HEK293 (cell line): Measurements from ENCODE around the gene KCNQ4.

Experiments used
- CTCF ChIA-PET: fragments of 350-600 bp; formaldehyde crosslinking; extraction: SDS; loops from one replicate; lab custom pipeline; 2021; ENCODE audit warnings: antibody characterized with exemption; lab: Yijun Ruan, JAX
- POLR2A ChIA-PET: fragments of 300-600 bp; formaldehyde crosslinking; extraction: SDS; loops from one replicate; lab custom pipeline; 2020; ENCODE audit warnings: antibody characterized with exemption, inconsistent platforms; lab: Yijun Ruan, JAX
- H3K27ac ChIP-seq: fragments of 200-500 bp; sonication (Bioruptor generic); 2 replicates; pipeline ENCODE4 v1.5.1; 2014; ENCODE audit warnings: low read depth, low read length, control low read depth, inconsistent platforms; ENCODE audit errors: extremely low read depth
- H3K36me3 ChIP-seq, 2 experiments: fragments of 200-500 bp in 1 of 2; sonication (Bioruptor generic) in 1 of 2; 1 replicate in 1 of 2; 2 replicates in 1 of 2; pipeline ENCODE4 v1.5.1; 2014 to 2017; ENCODE audit warnings: inconsistent platforms in 2 of 2, low read length in 2 of 2; ENCODE audit not compliant: control insufficient read depth in 2 of 2, insufficient read depth in 1 of 2
- H3K4me1 ChIP-seq: fragments of 200-500 bp; sonication (Bioruptor generic); 2 replicates; pipeline ENCODE4 v1.5.1; 2014; ENCODE audit warnings: mild to moderate bottlenecking, low read length, inconsistent platforms; ENCODE audit not compliant: control insufficient read depth, insufficient read depth
- H3K4me3 ChIP-seq: 2 replicates; pipeline ENCODE4 v1.5.1; 2011; ENCODE audit warnings: low read depth, mild to moderate bottlenecking, control low read depth, low read length, moderate library complexity
- H3K9me3 ChIP-seq: fragments of 200-500 bp; sonication (Bioruptor generic); 2 replicates; pipeline ENCODE4 v1.5.1; 2014; ENCODE audit warnings: low read depth, low read length, inconsistent platforms; ENCODE audit not compliant: control insufficient read depth, insufficient read depth
- GFI1B ChIP-seq: fragments of 450-650 bp; formaldehyde crosslinking; IDR thresholded peaks from 2 replicates; pipeline ENCODE4 v1.5.1; 2016; ENCODE audit warnings: missing biosample characterization, missing genetic modification characterization
- GLIS1 ChIP-seq: fragments of 450-650 bp; formaldehyde crosslinking; IDR thresholded peaks from 2 replicates; pipeline ENCODE4 v1.5.1; 2016; ENCODE audit warnings: missing biosample characterization, missing genetic modification characterization
- IKZF3 ChIP-seq: fragments of 450-650 bp; IDR thresholded peaks from 2 replicates; pipeline ENCODE4 v1.5.0; 2018; ENCODE audit warnings: missing biosample characterization, mild to moderate bottlenecking, missing genetic modification characterization, moderate library complexity
- KLF16 ChIP-seq: fragments of 450-650 bp; formaldehyde crosslinking; IDR thresholded peaks from 2 replicates; pipeline ENCODE4 v1.5.1; 2017; ENCODE audit warnings: missing biosample characterization, missing genetic modification characterization
- SETDB1 ChIP-seq: IDR thresholded peaks from one replicate; pipeline ENCODE4 v1.6.1; 2017; ENCODE audit warnings: mild to moderate bottlenecking, low read length, moderate library complexity, mixed read lengths; ENCODE audit not compliant: insufficient read length
- TCF7L2 ChIP-seq: IDR thresholded peaks from 2 replicates; pipeline ENCODE4 v1.6.1; 2011; ENCODE audit warnings: low read depth, mild to moderate bottlenecking, inconsistent platforms, low read length, moderate library complexity, borderline replicate concordance
- ZBTB48 ChIP-seq: fragments of 450-650 bp; formaldehyde crosslinking; IDR thresholded peaks from 2 replicates; pipeline ENCODE4 v1.5.1; 2016; ENCODE audit warnings: missing biosample characterization, missing genetic modification characterization
- ZFP3 ChIP-seq: fragments of 450-650 bp; formaldehyde crosslinking; IDR thresholded peaks from 2 replicates; pipeline ENCODE4 v1.5.1; 2016; ENCODE audit warnings: low read depth, missing biosample characterization, missing genetic modification characterization
- ZFP37 ChIP-seq: fragments of 450-650 bp; formaldehyde crosslinking; IDR thresholded peaks from 2 replicates; pipeline ENCODE4 v1.5.1; 2016; ENCODE audit warnings: missing biosample characterization, missing genetic modification characterization
- ZNF132 ChIP-seq: fragments of 450-650 bp; formaldehyde crosslinking; IDR thresholded peaks from 2 replicates; pipeline ENCODE4 v1.5.1; 2017; ENCODE audit warnings: missing biosample characterization, missing genetic modification characterization, borderline replicate concordance
- ZNF133 ChIP-seq: fragments of 450-650 bp; formaldehyde crosslinking; IDR thresholded peaks from 2 replicates; pipeline ENCODE4 v1.5.1; 2016; ENCODE audit warnings: missing biosample characterization, missing genetic modification characterization
- ZNF266 ChIP-seq: fragments of 450-650 bp; formaldehyde crosslinking; IDR thresholded peaks from 2 replicates; pipeline ENCODE4 v1.5.1; 2016; ENCODE audit warnings: missing biosample characterization, missing genetic modification characterization, low read depth
- ZNF292 ChIP-seq: fragments of 450-650 bp; formaldehyde crosslinking; IDR thresholded peaks from 2 replicates; pipeline ENCODE4 v1.5.1; 2016; ENCODE audit warnings: low read depth, missing biosample characterization, missing genetic modification characterization, borderline replicate concordance
- ZNF48 ChIP-seq: fragments of 450-650 bp; formaldehyde crosslinking; IDR thresholded peaks from 2 replicates; pipeline ENCODE4 v1.5.1; 2016; ENCODE audit warnings: missing biosample characterization, missing genetic modification characterization
- ZNF514 ChIP-seq: fragments of 450-650 bp; formaldehyde crosslinking; IDR thresholded peaks from 2 replicates; pipeline ENCODE4 v1.5.1; 2016; ENCODE audit warnings: missing biosample characterization, missing genetic modification characterization
- ZNF654 ChIP-seq: fragments of 450-650 bp; formaldehyde crosslinking; IDR thresholded peaks from 2 replicates; pipeline ENCODE4 v1.5.1; 2016; ENCODE audit warnings: low read depth, missing biosample characterization, missing genetic modification characterization
- ZNF777 ChIP-seq: fragments of 450-650 bp; formaldehyde crosslinking; IDR thresholded peaks from 2 replicates; pipeline ENCODE4 v1.5.1; 2017; ENCODE audit warnings: missing biosample characterization, missing genetic modification characterization, borderline replicate concordance
- ZNF791 ChIP-seq: fragments of 450-650 bp; formaldehyde crosslinking; IDR thresholded peaks from 2 replicates; pipeline ENCODE4 v1.5.1; 2016; ENCODE audit warnings: missing biosample characterization, missing genetic modification characterization
- TF ChIP-seq, protein P1 (sequence below): fragments of 450-650 bp; formaldehyde crosslinking; IDR thresholded peaks from 2 replicates; pipeline ENCODE4 v1.5.1; 2016; ENCODE audit warnings: missing biosample characterization, missing genetic modification characterization
- TF ChIP-seq, protein P2 (sequence below): fragments of 450-650 bp; formaldehyde crosslinking; IDR thresholded peaks from 2 replicates; pipeline ENCODE4 v1.5.1; 2016; ENCODE audit warnings: missing biosample characterization, missing genetic modification characterization

KCNQ4 gene

DNA sequence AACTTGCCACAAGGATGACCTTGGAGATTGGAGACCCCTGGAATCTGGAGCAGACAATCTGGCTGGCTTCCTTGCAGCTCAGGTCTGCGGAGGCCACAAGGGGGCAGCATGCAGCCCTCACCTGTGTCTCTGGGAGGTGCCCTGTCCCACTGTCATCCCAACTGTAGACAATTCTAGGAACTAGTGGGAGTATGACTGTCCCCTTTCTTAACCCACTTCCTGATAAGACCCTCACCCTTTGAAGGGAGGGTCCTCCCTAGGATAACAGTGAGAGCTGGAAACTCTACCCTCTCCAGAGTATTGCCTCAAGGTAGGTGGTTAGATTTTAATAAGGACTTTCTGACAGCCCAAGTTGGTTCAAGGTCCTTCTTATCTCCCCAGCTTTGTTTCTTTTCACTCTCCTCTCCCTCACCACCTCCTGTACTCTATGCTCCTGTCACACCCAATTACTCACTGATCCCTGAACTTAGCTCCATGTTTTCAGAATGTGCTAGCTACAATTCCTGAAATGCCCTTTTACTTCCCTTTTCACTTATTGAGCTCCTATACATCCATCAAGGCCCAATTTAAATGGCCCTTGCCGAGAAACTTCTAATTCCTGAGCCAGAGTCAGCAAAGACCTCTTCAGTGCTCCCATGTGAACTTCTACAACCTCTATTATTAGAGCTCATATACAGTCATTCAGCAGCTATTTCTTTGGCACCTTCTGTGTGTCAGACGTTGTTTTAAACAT, 9.2 kb upstream of the KCNQ4 start:
- H3K4me1 ChIP-seq, result no peaks in the 10 kb centered on the region
- TF ChIP-seq TCF7L2 (no peak), ZNF266 (tag by site-specific recombination) (no peak), ZNF48 (tag by site-specific recombination) (no peak), GLIS1 (0 out of 2 replicates have a peak, but pooled peaks have one; percentile 27), ZNF133 (tag by site-specific recombination) (no peak), IKZF3 (tag by site-specific recombination) (peak; percentile 48; the same call in 1 of the 2 replicates), ZNF292 (tag by site-specific recombination) (no peak), ZFP3 (peak; percentile 86), ZNF654 (tag by site-specific recombination) (peak; percentile 33)
- TF ChIP-seq, protein P1, sequence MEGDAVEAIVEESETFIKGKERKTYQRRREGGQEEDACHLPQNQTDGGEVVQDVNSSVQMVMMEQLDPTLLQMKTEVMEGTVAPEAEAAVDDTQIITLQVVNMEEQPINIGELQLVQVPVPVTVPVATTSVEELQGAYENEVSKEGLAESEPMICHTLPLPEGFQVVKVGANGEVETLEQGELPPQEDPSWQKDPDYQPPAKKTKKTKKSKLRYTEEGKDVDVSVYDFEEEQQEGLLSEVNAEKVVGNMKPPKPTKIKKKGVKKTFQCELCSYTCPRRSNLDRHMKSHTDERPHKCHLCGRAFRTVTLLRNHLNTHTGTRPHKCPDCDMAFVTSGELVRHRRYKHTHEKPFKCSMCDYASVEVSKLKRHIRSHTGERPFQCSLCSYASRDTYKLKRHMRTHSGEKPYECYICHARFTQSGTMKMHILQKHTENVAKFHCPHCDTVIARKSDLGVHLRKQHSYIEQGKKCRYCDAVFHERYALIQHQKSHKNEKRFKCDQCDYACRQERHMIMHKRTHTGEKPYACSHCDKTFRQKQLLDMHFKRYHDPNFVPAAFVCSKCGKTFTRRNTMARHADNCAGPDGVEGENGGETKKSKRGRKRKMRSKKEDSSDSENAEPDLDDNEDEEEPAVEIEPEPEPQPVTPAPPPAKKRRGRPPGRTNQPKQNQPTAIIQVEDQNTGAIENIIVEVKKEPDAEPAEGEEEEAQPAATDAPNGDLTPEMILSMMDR, result peak; percentile 39; the same call in 1 of the 2 replicates
- H3K4me3 ChIP-seq, result no peak overlapping the region
- H3K36me3 ChIP-seq, result peaks cover 0 to 39% of the 10 kb centered on the region in 2 experiments; a peak in 1 of 3 replicates
- H3K9me3 ChIP-seq, result no peaks in the 10 kb centered on the region
- no peak overlapping the region for H3K27ac ChIP-seq
- CTCF ChIA-PET, result interaction anchor here (0.6 to 7.0 kb wide), 41 partner anchors 8 to 1432 kb away, joined by 3 to 75 read pairs (median 4); partner anchors contain the start of genes CITED4, KCNQ4 and NFYC
- POLR2A ChIA-PET, result interaction anchor here (2.9 kb wide), 1 partner anchor 83 kb away, joined by 9 read pairs; the partner anchor contains the start of gene NFYC

DNA sequence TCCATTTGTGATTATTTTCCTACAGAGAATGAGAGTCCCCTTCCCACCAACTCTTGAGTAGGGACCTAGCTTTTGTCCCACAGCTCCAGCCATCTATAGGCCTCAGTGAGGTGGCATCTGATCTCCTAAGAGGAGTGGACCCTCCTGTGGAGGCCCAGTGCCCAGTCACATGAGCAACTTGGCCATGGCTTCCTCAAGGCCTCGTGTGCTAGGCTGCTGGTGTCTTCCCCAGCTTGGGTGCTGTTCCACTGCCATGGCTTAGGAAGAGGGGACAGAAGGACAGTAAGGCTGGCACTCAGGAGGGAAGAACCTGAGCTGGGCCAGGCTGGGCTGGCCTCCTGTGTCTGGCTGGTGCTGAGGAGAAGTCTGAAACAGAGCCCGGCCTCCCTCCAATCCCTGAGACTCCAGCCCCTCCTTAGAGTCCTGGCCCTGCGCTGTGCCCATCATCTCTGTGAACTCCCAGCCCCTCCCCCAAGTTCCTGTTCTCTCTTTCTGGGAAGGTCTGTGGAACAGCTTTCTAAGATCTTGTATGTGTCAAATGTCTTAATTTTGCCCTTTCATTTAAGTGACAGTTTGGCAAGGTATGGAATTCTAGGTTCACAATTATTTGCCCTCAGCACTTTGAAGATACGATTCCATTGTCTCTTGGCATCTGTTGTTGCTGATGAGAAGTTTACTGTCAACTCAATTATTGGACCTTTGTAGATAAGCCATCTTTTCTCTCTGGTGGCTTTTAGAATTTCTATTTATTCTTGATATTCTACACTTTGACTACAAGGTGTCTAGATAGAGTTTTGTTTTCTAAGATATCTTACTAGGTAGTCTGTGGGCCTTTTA, 7.1 kb upstream of the KCNQ4 start:
- Histone ChIP-seq H3K9me3 (no peaks in the 10 kb centered on the region), H3K4me3 (no peak overlapping the region), H3K4me1 (no peaks in the 10 kb centered on the region), H3K27ac (no peak overlapping the region), H3K36me3 (peaks cover 0 to 19% of the 10 kb centered on the region in 2 experiments; a peak in 1 of 3 replicates)
- ChIA-PET CTCF (interaction anchor here (0.7 to 7.0 kb wide), 8 partner anchors 11 to 244 kb away, joined by 3 to 75 read pairs (median 10); no protein-coding TSS in a partner anchor), POLR2A (interaction anchor here (2.9 kb wide), 1 partner anchor 85 kb away, joined by 9 read pairs; the partner anchor contains the start of gene NFYC)
- TF ChIP-seq ZNF514 (no peak), KLF16 (no peak), ZNF132 (tag by site-specific recombination) (no peak), ZNF791 (tag by site-specific recombination) (no peak), ZNF777 (no peak), ZBTB48 (tag by site-specific recombination) (no peak), ZFP37 (tag by site-specific recombination) (no peak)

DNA sequence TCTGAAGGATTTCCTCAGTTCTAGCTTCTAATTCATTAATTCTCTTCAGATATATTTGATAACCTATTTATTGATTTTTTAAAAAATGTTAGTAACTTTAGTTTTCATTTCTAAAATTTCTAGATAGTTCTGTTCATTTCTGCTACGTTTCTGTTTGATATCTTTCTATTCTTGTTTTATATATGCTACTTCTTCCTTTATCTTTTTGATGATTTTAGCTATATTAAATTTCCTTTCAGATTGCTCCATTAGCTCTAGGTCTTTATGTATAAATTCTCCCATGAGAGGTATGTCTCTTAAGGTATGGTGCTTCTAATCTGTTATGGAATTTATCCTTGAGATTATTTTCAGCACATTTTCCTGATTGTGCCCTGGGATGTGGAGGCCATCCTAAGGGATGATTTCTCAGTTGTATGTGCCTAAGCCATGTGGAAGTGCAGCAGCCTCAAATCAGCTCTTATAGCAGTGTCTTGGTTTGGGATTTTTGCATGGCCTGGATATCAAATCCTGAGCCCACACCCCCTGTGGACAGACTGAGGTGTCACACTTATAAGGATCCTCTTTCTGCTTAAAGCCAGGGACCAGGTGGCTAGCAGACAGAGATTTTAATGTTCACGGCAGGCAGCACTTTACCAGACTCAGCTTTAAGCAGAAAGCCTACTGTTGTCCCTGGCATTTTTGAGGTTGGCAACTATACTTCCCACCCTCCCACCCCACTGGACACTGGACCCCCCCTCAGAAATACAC, 6.2 kb upstream of the KCNQ4 start:
- CTCF ChIA-PET, result interaction anchor here (0.7 to 7.0 kb wide), 4 partner anchors 21 to 174 kb away, joined by 3 to 75 read pairs (median 18); no protein-coding TSS in a partner anchor
- no peaks in the 10 kb centered on the region for H3K4me1 ChIP-seq
- POLR2A ChIA-PET, result no interaction called here

More for the DNA sequence above, 6.2 kb upstream of the KCNQ4 start:
- Histone ChIP-seq H3K36me3 (peaks cover 0 to 10% of the 10 kb centered on the region in 2 experiments; a peak in 1 of 3 replicates), H3K4me3 (no peak overlapping the region), H3K9me3 (no peaks in the 10 kb centered on the region), H3K27ac (no peak overlapping the region)
- TF ChIP-seq ZNF777, result no peak
- no peak for TF ChIP-seq GFI1B (tag by site-specific recombination)
- peak; percentile 75 for TF ChIP-seq SETDB1
- TF ChIP-seq, protein P2, sequence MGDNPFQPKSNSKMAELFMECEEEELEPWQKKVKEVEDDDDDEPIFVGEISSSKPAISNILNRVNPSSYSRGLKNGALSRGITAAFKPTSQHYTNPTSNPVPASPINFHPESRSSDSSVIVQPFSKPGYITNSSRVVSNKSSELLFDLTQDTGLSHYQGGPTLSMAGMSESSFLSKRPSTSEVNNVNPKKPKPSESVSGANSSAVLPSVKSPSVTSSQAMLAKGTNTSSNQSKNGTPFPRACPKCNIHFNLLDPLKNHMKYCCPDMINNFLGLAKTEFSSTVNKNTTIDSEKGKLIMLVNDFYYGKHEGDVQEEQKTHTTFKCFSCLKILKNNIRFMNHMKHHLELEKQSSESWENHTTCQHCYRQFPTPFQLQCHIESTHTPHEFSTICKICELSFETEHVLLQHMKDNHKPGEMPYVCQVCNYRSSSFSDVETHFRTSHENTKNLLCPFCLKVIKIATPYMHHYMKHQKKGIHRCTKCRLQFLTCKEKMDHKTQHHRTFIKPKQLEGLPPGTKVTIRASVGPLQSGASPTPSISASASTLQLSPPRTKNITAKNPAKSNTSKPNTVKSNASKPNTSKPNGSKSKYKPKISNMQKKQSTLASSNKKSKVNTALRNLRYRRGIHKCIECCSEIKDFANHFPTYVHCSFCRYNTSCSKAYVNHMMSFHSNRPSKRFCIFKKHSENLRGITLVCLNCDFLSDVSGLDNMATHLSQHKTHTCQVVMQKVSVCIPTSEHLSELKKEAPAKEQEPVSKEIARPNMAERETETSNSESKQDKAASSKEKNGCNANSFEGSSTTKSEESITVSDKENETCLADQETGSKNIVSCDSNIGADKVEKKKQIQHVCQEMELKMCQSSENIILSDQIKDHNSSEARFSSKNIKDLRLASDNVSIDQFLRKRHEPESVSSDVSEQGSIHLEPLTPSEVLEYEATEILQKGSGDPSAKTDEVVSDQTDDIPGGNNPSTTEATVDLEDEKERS (tag by site-specific recombination), result 0 out of 2 replicates have a peak, but pooled peaks have one; percentile 62
- TF ChIP-seq IKZF3 (tag by site-specific recombination), result no peak
